H1 (cell line): ENCODE data around the gene PRPF40B. TPM values are rescaled to one million over a fixed set of nuclear protein-coding genes. Genes with fewer than 3 reads are reported as not detected.

Experiments used
- CTCF ChIA-PET: fragments of 300-600 bp; sonication (Branson Sonifier 250); formaldehyde crosslinking; loops from one replicate; lab custom pipeline; 2021; ENCODE audit not compliant: partially characterized antibody; lab: Charles Lee
- POLR2A ChIA-PET: fragments of 300-600 bp; sonication (Branson Sonifier 250); formaldehyde crosslinking; loops from one replicate; lab custom pipeline; 2021; ENCODE audit warnings: inconsistent platforms; ENCODE audit not compliant: partially characterized antibody; lab: Charles Lee
- DNase-seq, 2 experiments: peaks; one replicate each; pipeline versions ENCODE4 v3.0.0 to v3.0.0-alpha.2; 2010 to 2022; ENCODE audit warnings: low spot score in 2 of 2, low read depth in 1 of 2, mixed read lengths in 1 of 2
- FAIRE-seq: peaks from 2 replicates; lab custom pipeline; 2011; peaks lifted over from hg19 to GRCh38; lab: Jason Lieb, UNC
- H2AFZ ChIP-seq: 2 replicates; pipeline ENCODE4 v1.8.1; 2012; ENCODE audit warnings: low read length, inconsistent platforms
- H2AK5ac ChIP-seq: 2 replicates; pipeline ENCODE4 v1.6.1; 2013; ENCODE audit warnings: low read depth, low read length
- H2BK120ac ChIP-seq: replicated peaks from 2 replicates; pipeline ENCODE3; 2013; ENCODE audit warnings: low read depth, low read length, inconsistent platforms
- H2BK12ac ChIP-seq: 2 replicates; pipeline ENCODE4 v1.6.1; 2013; ENCODE audit warnings: low read depth, low read length
- H2BK15ac ChIP-seq: 2 replicates; pipeline ENCODE4 v1.6.1; 2013; ENCODE audit warnings: low read length
- H2BK20ac ChIP-seq: 2 replicates; pipeline ENCODE4 v1.6.1; 2013; ENCODE audit warnings: low read length
- H2BK5ac ChIP-seq: 2 replicates; pipeline ENCODE4 v1.6.1; 2013; ENCODE audit warnings: low read depth, low read length
- H3K14ac ChIP-seq: 2 replicates; pipeline ENCODE4 v1.6.1; 2013; ENCODE audit warnings: inconsistent platforms; ENCODE audit not compliant: insufficient read length
- H3K18ac ChIP-seq: 2 replicates; pipeline ENCODE4 v1.6.1; 2013; ENCODE audit warnings: low read length; ENCODE audit errors: extremely low read depth
- H3K23ac ChIP-seq: 2 replicates; pipeline ENCODE4 v1.6.1; 2013; ENCODE audit warnings: inconsistent platforms; ENCODE audit not compliant: insufficient read length
- H3K23me2 ChIP-seq: 2 replicates; pipeline ENCODE4 v1.6.1; 2013; ENCODE audit warnings: low read depth, low read length
- H3K27ac ChIP-seq: 2 replicates; pipeline ENCODE4 v1.6.1; 2011; ENCODE audit warnings: low read depth, low read length, inconsistent platforms
- H3K27me3 ChIP-seq, 4 experiments: replicated peaks in 1 of 4; 1 replicate in 1 of 4; 2 replicates in 3 of 4; pipeline versions ENCODE4 v1.6.1 to v1.8.1; 2011 to 2013; ENCODE audit warnings: low read length in 3 of 4, mild to moderate bottlenecking in 3 of 4, inconsistent platforms in 2 of 4, mixed read lengths in 2 of 4, moderate library complexity in 1 of 4; ENCODE audit not compliant: control insufficient read depth in 3 of 4, insufficient read depth in 3 of 4; ENCODE audit errors: extremely low read depth in 1 of 4
- H3K36me3 ChIP-seq, 4 experiments: 2 replicates each; pipeline versions ENCODE4 v1.6.1 to v1.8.1; 2011 to 2013; ENCODE audit warnings: mild to moderate bottlenecking in 4 of 4, low read length in 3 of 4, moderate library complexity in 2 of 4, control low read depth in 1 of 4, inconsistent platforms in 1 of 4; ENCODE audit not compliant: insufficient read depth in 4 of 4, control insufficient read depth in 2 of 4
- H3K4ac ChIP-seq: replicated peaks from 2 replicates; pipeline ENCODE3; 2013; ENCODE audit warnings: low read length, low read depth, mixed read lengths, inconsistent platforms; ENCODE audit not compliant: insufficient read length
- H3K4me1 ChIP-seq, 4 experiments: replicated peaks in 1 of 4; 1 replicate in 1 of 4; 2 replicates in 3 of 4; pipeline versions ENCODE4 v1.6.1 to v1.8.1; 2011 to 2013; ENCODE audit warnings: low read length in 3 of 4, inconsistent platforms in 2 of 4, mixed read lengths in 1 of 4; ENCODE audit not compliant: insufficient read depth in 4 of 4, control insufficient read depth in 3 of 4
- H3K4me2 ChIP-seq, 2 experiments: 2 replicates each; pipeline versions ENCODE4 v1.6.1 to v1.8.1; 2011 to 2013; ENCODE audit warnings: low read depth in 2 of 2, low read length in 2 of 2, control low read depth in 1 of 2, inconsistent platforms in 1 of 2, mild to moderate bottlenecking in 1 of 2; ENCODE audit not compliant: insufficient read depth in 1 of 2
- H3K4me3 ChIP-seq, 4 experiments: fragments of 200-600, 300-600 bp in 1 of 4; sonication (generic), shearing (Covaris generic), sonication (Bioruptor Twin) in 1 of 4; 2 replicates each; pipeline versions ENCODE4 v1.5.1 to v1.8.1; 2011 to 2016; ENCODE audit warnings: low read length in 4 of 4, low read depth in 3 of 4, control low read depth in 2 of 4, inconsistent platforms in 2 of 4, mild to moderate bottlenecking in 2 of 4, mixed read lengths in 1 of 4, moderate library complexity in 1 of 4; ENCODE audit not compliant: insufficient read depth in 2 of 4; ENCODE audit errors: extremely low read depth in 1 of 4
- H3K56ac ChIP-seq: replicated peaks from 2 replicates; pipeline ENCODE3; 2013; ENCODE audit warnings: low read depth, mild to moderate bottlenecking, mixed read lengths, low read length, inconsistent platforms; ENCODE audit not compliant: insufficient read length
- H3K79me1 ChIP-seq: 2 replicates; pipeline ENCODE4 v1.6.1; 2013; ENCODE audit warnings: low read depth, low read length, control low read depth
- H3K79me2 ChIP-seq, 2 experiments: 2 replicates each; pipeline versions ENCODE4 v1.6.1 to v1.8.1; 2012 to 2013; ENCODE audit warnings: low read length in 2 of 2, mild to moderate bottlenecking in 2 of 2, inconsistent platforms in 1 of 2; ENCODE audit not compliant: insufficient read depth in 2 of 2, control insufficient read depth in 1 of 2
- H3K9ac ChIP-seq, 4 experiments: replicated peaks in 1 of 4; 1 replicate in 1 of 4; 2 replicates in 3 of 4; pipeline versions ENCODE4 v1.6.1 to v1.8.1; 2011 to 2013; ENCODE audit warnings: low read depth in 3 of 4, low read length in 3 of 4, control low read depth in 2 of 4, mild to moderate bottlenecking in 2 of 4, moderate library complexity in 2 of 4, inconsistent platforms in 1 of 4; ENCODE audit errors: extremely low read depth in 1 of 4
- H3K9me3 ChIP-seq, 2 experiments: 2 replicates each; pipeline versions ENCODE4 v1.6.1 to v1.8.1; 2012 to 2013; ENCODE audit warnings: mild to moderate bottlenecking in 2 of 2, moderate library complexity in 2 of 2, control low read depth in 1 of 2, inconsistent platforms in 1 of 2, low read depth in 1 of 2, low read length in 1 of 2, mixed read lengths in 1 of 2; ENCODE audit not compliant: insufficient read depth in 2 of 2
- H4K20me1 ChIP-seq, 2 experiments: replicated peaks in 1 of 2; 2 replicates each; pipeline versions ENCODE3 to v1.8.1; 2011 to 2013; ENCODE audit warnings: inconsistent platforms in 2 of 2, low read length in 2 of 2, mild to moderate bottlenecking in 1 of 2; ENCODE audit not compliant: insufficient read depth in 2 of 2, control insufficient read depth in 1 of 2
- H4K5ac ChIP-seq: 2 replicates; pipeline ENCODE4 v1.6.1; 2013; ENCODE audit warnings: low read length, low read depth, mixed read lengths, inconsistent platforms; ENCODE audit not compliant: insufficient read length
- H4K8ac ChIP-seq: 2 replicates; pipeline ENCODE4 v1.8.0; 2013; ENCODE audit warnings: mild to moderate bottlenecking, moderate library complexity, low read length, inconsistent platforms; ENCODE audit not compliant: insufficient read depth; ENCODE audit errors: extremely low read depth
- H4K91ac ChIP-seq: replicated peaks from 2 replicates; pipeline ENCODE3; 2013; ENCODE audit warnings: low read length, mixed read lengths, inconsistent platforms; ENCODE audit not compliant: insufficient read length
- ASH2L ChIP-seq: fragments of 200-600, 300-600 bp; sonication (generic); IDR thresholded peaks from one replicate; pipeline ENCODE4 v1.7.1; 2017; ENCODE audit warnings: low read length
- CHD2 ChIP-seq: IDR thresholded peaks from 2 replicates; pipeline ENCODE4 v1.6.1; 2012; ENCODE audit warnings: low read length, improper control_type of control experiment
- E2F6 ChIP-seq: IDR thresholded peaks from 2 replicates; pipeline ENCODE4 v1.6.1; 2012; ENCODE audit warnings: inconsistent platforms
- EGR1 ChIP-seq: IDR thresholded peaks from 2 replicates; pipeline ENCODE4 v1.6.1; 2011; ENCODE audit warnings: low read depth, low read length, borderline replicate concordance
- EZH2 ChIP-seq: fragments of 200-600 bp; sonication (generic); IDR thresholded peaks from 2 replicates; pipeline ENCODE4 v1.7.1; 2012; ENCODE audit warnings: low read depth, mild to moderate bottlenecking, moderate library complexity, low read length, inconsistent platforms; ENCODE audit not compliant: severe bottlenecking
- HDAC6 ChIP-seq: IDR thresholded peaks from one replicate; pipeline ENCODE4 v1.7.1; 2012; ENCODE audit warnings: low read depth, mild to moderate bottlenecking, inconsistent platforms, low read length, moderate library complexity
- NANOG ChIP-seq: IDR thresholded peaks from 2 replicates; pipeline ENCODE4 v1.6.1; 2011; ENCODE audit warnings: low read length, low read depth, mild to moderate bottlenecking, inconsistent platforms; ENCODE audit not compliant: insufficient read depth, poor library complexity, severe bottlenecking
- PHF8 ChIP-seq: fragments of 200-600 bp; sonication (generic); conservative IDR thresholded peaks from 2 replicates; pipeline ENCODE4 v1.7.1; 2012; ENCODE audit warnings: low read depth, mild to moderate bottlenecking, inconsistent platforms, low read length, moderate library complexity
- POLR2A ChIP-seq, 2 experiments: IDR thresholded peaks; 1 replicate in 1 of 2; 2 replicates in 1 of 2; pipeline ENCODE4 v1.6.1; 2011; ENCODE audit warnings: low read depth in 2 of 2, low read length in 2 of 2, mild to moderate bottlenecking in 2 of 2; ENCODE audit errors: control extremely low read depth in 1 of 2
- POLR2AphosphoS5 ChIP-seq: IDR thresholded peaks from 2 replicates; pipeline ENCODE4 v1.6.1; 2011; ENCODE audit warnings: low read depth, low read length
- SP2 ChIP-seq: IDR thresholded peaks from 2 replicates; pipeline ENCODE4 v1.6.1; 2012; ENCODE audit warnings: mild to moderate bottlenecking, low read length, inconsistent platforms
- TAF7 ChIP-seq: optimal IDR thresholded peaks from 2 replicates; pipeline ENCODE3; 2011; ENCODE audit warnings: low read depth, mild to moderate bottlenecking, inconsistent platforms, low read length, moderate library complexity, borderline replicate concordance
- YY1 ChIP-seq: IDR thresholded peaks from 2 replicates; pipeline ENCODE4 v1.6.1; 2011; ENCODE audit warnings: low read depth, mild to moderate bottlenecking, low read length
- WGBS, 2 experiments: shearing (Covaris generic) in 1 of 2; methylation state at CpG; one replicate each; pipeline versions ENCODE4 v1.1.6 to v1.1.7; 2013 to 2015; ENCODE audit warnings: low lambda C conversion rate in 2 of 2, mixed read lengths in 2 of 2, inconsistent platforms in 1 of 2, low coverage in 1 of 2, missing lambda C conversion rate in 1 of 2; ENCODE audit not compliant: insufficient replicate concordance in 2 of 2, insufficient coverage in 1 of 2, insufficient read length in 1 of 2; ENCODE audit errors: extremely low coverage in 1 of 2, missing lambda C conversion rate in 1 of 2; 5-methylcytosine and 5-hydroxymethylcytosine counted together
- polyA plus RNA-seq, 7 experiments: library from polyadenylated mRNA; depleted of rRNA in 3 of 7; stranded (reverse) in 5 of 7; unstranded in 2 of 7; fragments of >200 nt in 5 of 7; fragments of 200-250 nt in 2 of 7; gene quantifications; 1 replicate in 5 of 7; 2 replicates in 1 of 7; 4 replicates in 1 of 7; pipeline versions ENCODE4 v1.2.1 to v1.2.3, GENCODE V29; 2011 to 2013; ENCODE audit warnings: missing spikeins in 2 of 7, mixed read lengths in 2 of 7
- total RNA-seq: library from RNA; stranded (reverse); fragmentation: NEBNext Ultra II Directional; extraction: Animal tissue kit (Norgen Biotek cat#: 25700); gene quantifications from 2 replicates; pipeline ENCODE4 v1.2.1, GENCODE V29; 2021

The PRPF40B gene
- total and polyA plus RNA-seq, 2 of the 8 experiments (the other 6 are each of a cell fraction or from before 2014, with no cell fraction given), result 14.4 to 24.4 TPM

- no peak for DNase-seq
- Histone ChIP-seq H4K91ac (no peak overlapping the region), H3K79me1 (no peaks in the 10 kb centered on the region; the same call in 1 of the 2 replicates), H3K9ac (no peak overlapping the region), H2AFZ (no peak overlapping the region), H3K4ac (no peak overlapping the region), H3K14ac (no peak overlapping the region), H2BK5ac (no peak overlapping the region), H3K18ac (no peak overlapping the region), H4K20me1 (no peaks in the 10 kb centered on the region), H3K4me2 (no peak overlapping the region), H3K36me3 (peaks cover 0 to 4% (median 3%) of the 10 kb centered on the region in 4 experiments; a peak in 4 of 8 replicates), H3K23me2 (no peaks in the 10 kb centered on the region), H3K79me2 (no peaks in the 10 kb centered on the region), H3K4me1 (peaks cover 0 to 10% (median 5%) of the 10 kb centered on the region in 4 experiments; a peak in 5 of 7 replicates), H4K8ac (no peak overlapping the region), H3K27me3 (no peaks in the 10 kb centered on the region), H3K23ac (no peak overlapping the region), H4K5ac (no peak overlapping the region), H2AK5ac (no peak overlapping the region), H2BK15ac (no peak overlapping the region), H3K56ac (no peak overlapping the region), H3K27ac (no peak overlapping the region), H3K9me3 (no peaks in the 10 kb centered on the region), H3K4me3 (no peak overlapping the region), H2BK120ac (no peak overlapping the region), H2BK20ac (no peak overlapping the region), H2BK12ac (no peak overlapping the region)
- ChIA-PET CTCF (interaction anchor here (0.8 to 9.4 kb wide), 8 partner anchors 9 to 275 kb away, joined by 3 to 98 read pairs (median 4); no protein-coding TSS in a partner anchor), POLR2A (interaction anchor here (0.9 to 2.6 kb wide), 8 partner anchors 10 to 108 kb away, joined by 3 to 19 read pairs (median 3); partner anchors contain the start of gene TMBIM6)
- 88% methylated on average over 7 of the region's 8 CpGs; no CpG with 5 or more reads in 1 of the 2 experiments for WGBS, 2 experiments
- FAIRE-seq, result no peak
- no peak for TF ChIP-seq CHD2
- no peak for TF ChIP-seq EGR1
- TF ChIP-seq NANOG, result no peak
- TF ChIP-seq PHF8, result no peak
- no peak for TF ChIP-seq EZH2
- no peak for TF ChIP-seq E2F6
- TF ChIP-seq TAF7, result no peak
- TF ChIP-seq YY1, result no peak
- TF ChIP-seq SP2, result no peak
- TF ChIP-seq ASH2L, result no peak
- no peak for TF ChIP-seq HDAC6
- no peak for TF ChIP-seq POLR2A (IDR thresholded peaks at IDR 0.05; ENCODE audit: control extremely low read depth in 1 of 2, low read depth in 2 of 2, low read length in 2 of 2)
- no peak for TF ChIP-seq POLR2AphosphoS5
Measured at GRCh38 chr12:49632986-49633702, 9.8 kb downstream of the PRPF40B start.
